ENCODE measurements around the gene TRIM62.

Gene TRIM62

GRCh38 chr1:33096363-33097005 lies 85.4 kb downstream of the TRIM62 start:
- no peak for DNase-seq
- Mint-ChIP-seq H3K27me3 (no peaks in the 10 kb centered on the region), H3K27ac (peak overlapping the region; percentile 19), H3K4me3 (no peak overlapping the region), H3K9me3 (peaks cover 3% of the 10 kb centered on the region), H3K36me3 (ENCODE audit: low read depth) (peaks cover 3% of the 10 kb centered on the region), H3K4me1 (ENCODE audit: low read depth) (peaks cover 47% of the 10 kb centered on the region)

All from activated T-cell treated with anti-CD3 and anti-CD28 coated beads, Interleukin-2, amount 50 U/mL, for 24 hours (primary cell).